GM12873 (cell line): ENCODE measurements around the gene ZFP36.

Source experiments
- CTCF ChIP-seq: IDR thresholded peaks from 2 replicates; pipeline ENCODE4 v1.5.1; 2012; ENCODE audit warnings: low read depth, mild to moderate bottlenecking, moderate library complexity, low read length, control low read depth; ENCODE audit not compliant: insufficient read depth; ENCODE audit errors: missing control alignments

The ZFP36 gene

GRCh38 chr19:39430675-39431593, 24.3 kb downstream of the ZFP36 start:
- TF ChIP-seq CTCF = no peak

- no peak for TF ChIP-seq CTCF
Measured at GRCh38 chr19:39432677-39433025, 26.0 kb downstream of the ZFP36 start.

GRCh38 chr19:39433480-39434079, 26.9 kb downstream of the ZFP36 start:
- TF ChIP-seq CTCF = no peak

- TF ChIP-seq CTCF = no peak
Measured at GRCh38 chr19:39434123-39435076, 27.8 kb downstream of the ZFP36 start.

GRCh38 chr19:39435499-39436349, 29.1 kb downstream of the ZFP36 start, which contains the start of gene RPS16:
Gene RPS16 (minus strand): TSS chr19:39435949. CDS start chr19:39435895, 54 bp downstream.
- TF ChIP-seq CTCF = no peak

- no peak for TF ChIP-seq CTCF
Measured at GRCh38 chr19:39436350-39436716, 29.7 kb downstream of the ZFP36 start.
